Measurements from ENCODE around the gene CRNKL1.

DNA sequence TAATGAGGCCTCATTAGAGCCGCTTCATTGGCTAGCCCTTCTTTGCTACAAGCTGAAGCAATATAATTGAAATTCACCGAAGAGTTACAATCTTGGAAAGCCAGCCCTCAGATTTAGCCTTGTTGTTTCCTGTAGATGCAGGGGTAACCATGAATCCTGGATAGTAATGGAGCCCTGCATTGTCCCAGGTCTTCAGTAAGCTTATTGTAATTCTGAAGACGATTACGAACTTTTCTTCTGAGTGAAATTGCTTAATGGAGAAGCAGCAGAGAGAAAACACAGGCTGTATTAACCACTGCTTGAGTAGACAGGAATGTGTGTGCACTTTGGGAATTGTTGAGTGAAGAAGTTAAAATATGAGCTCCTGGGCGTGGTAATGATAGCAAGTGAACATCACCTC is 61.4 kb downstream of the CRNKL1 start:
- TF ChIP-seq GATA3 (IDR thresholded peaks at IDR 0.05; ENCODE audit: low read depth, low read length) = no peak
- TF ChIP-seq GATA2 (IDR thresholded peaks at IDR 0.05; ENCODE audit: low read depth, low read length) = no peak
